SK-N-SH (cell line): ENCODE data around the gene HPN. TPM values are rescaled to one million over a fixed set of nuclear protein-coding genes. Genes with fewer than 3 reads are reported as not detected.

ENCODE experiments used
- CTCF ChIA-PET: fragments of 300-600, 350-600 bp; formaldehyde crosslinking; extraction: SDS; loops from one replicate; lab custom pipeline; 2021; lab: Yijun Ruan, JAX
- POLR2A ChIA-PET: fragments of 350-600 bp; sonication (Branson Sonifier 250); formaldehyde crosslinking; extraction: SDS; loops from one replicate; lab custom pipeline; 2020; ENCODE audit warnings: antibody characterized with exemption, inconsistent platforms; lab: Yijun Ruan, JAX
- DNase-seq: peaks from one replicate; pipeline ENCODE4 v3.0.0; 2012
- H2AFZ ChIP-seq: fragments of 200-600 bp; sonication (generic); 2 replicates; pipeline ENCODE4 v1.8.1; 2016; ENCODE audit warnings: antibody characterized with exemption, mild to moderate bottlenecking, low read depth
- H3F3A ChIP-seq: fragments of 200-600 bp; sonication (generic); replicated peaks from 2 replicates; pipeline ENCODE3; 2016; ENCODE audit warnings: antibody characterized with exemption, mild to moderate bottlenecking; ENCODE audit not compliant: insufficient read depth
- H3K27ac ChIP-seq, 2 experiments: fragments of 200-500 bp in 1 of 2; fragments of 200-600 bp in 1 of 2; sonication (Bioruptor generic) in 1 of 2; sonication (generic), shearing (Covaris generic) in 1 of 2; 2 replicates each; pipeline versions ENCODE4 v1.5.1 to v1.6.1; 2014 to 2016; ENCODE audit warnings: low read depth in 2 of 2, inconsistent platforms in 1 of 2, low read length in 1 of 2, mild to moderate bottlenecking in 1 of 2, mixed read lengths in 1 of 2
- H3K27me3 ChIP-seq: fragments of 200-600 bp; sonication (generic), shearing (Covaris generic); 2 replicates; pipeline ENCODE4 v1.6.1; 2016; ENCODE audit warnings: mixed run types; ENCODE audit not compliant: insufficient read depth
- H3K36me3 ChIP-seq, 2 experiments: fragments of 200-500 bp in 1 of 2; fragments of 200-600 bp in 1 of 2; sonication (Bioruptor generic) in 1 of 2; sonication (generic) in 1 of 2; replicated peaks in 1 of 2; 2 replicates each; pipeline versions ENCODE3 to v1.5.1; 2014 to 2016; ENCODE audit warnings: low read length in 1 of 2, mild to moderate bottlenecking in 1 of 2; ENCODE audit not compliant: insufficient read depth in 2 of 2, control insufficient read depth in 1 of 2
- H3K4me1 ChIP-seq, 2 experiments: fragments of 200-500 bp in 1 of 2; fragments of 200-600 bp in 1 of 2; sonication (Bioruptor generic) in 1 of 2; sonication (generic), shearing (Covaris generic) in 1 of 2; 2 replicates each; pipeline versions ENCODE4 v1.5.1 to v1.6.1; 2014 to 2016; ENCODE audit warnings: low read depth in 1 of 2, low read length in 1 of 2, mixed run types in 1 of 2; ENCODE audit not compliant: insufficient read depth in 2 of 2, control insufficient read depth in 1 of 2
- H3K4me2 ChIP-seq: fragments of 200-600 bp; sonication (generic), shearing (Covaris generic); 2 replicates; pipeline ENCODE4 v1.6.1; 2017; ENCODE audit warnings: mixed run types
- H3K4me3 ChIP-seq, 2 experiments: fragments of 200-500 bp in 1 of 2; fragments of 200-600 bp in 1 of 2; sonication (Bioruptor generic) in 1 of 2; sonication (generic), shearing (Covaris generic) in 1 of 2; 2 replicates each; pipeline versions ENCODE4 v1.5.1 to v1.8.1; 2014 to 2016; ENCODE audit warnings: low read depth in 2 of 2, inconsistent platforms in 1 of 2, low read length in 1 of 2, mild to moderate bottlenecking in 1 of 2, mixed read lengths in 1 of 2, moderate library complexity in 1 of 2
- H3K79me2 ChIP-seq: fragments of 200-600 bp; sonication (generic); 2 replicates; pipeline ENCODE4 v1.8.1; 2017; ENCODE audit warnings: mild to moderate bottlenecking; ENCODE audit not compliant: insufficient read depth
- H3K9ac ChIP-seq: fragments of 200-600 bp; sonication (generic); 2 replicates; pipeline ENCODE4 v1.6.1; 2017; ENCODE audit warnings: mixed run types
- H3K9me2 ChIP-seq: fragments of 200-600 bp; sonication (generic); 2 replicates; pipeline ENCODE4 v1.6.1; 2017; ENCODE audit warnings: mixed run types
- H3K9me3 ChIP-seq: fragments of 200-600 bp; sonication (generic); 2 replicates; pipeline ENCODE4 v1.6.1; 2017; ENCODE audit warnings: mixed run types, mild to moderate bottlenecking, moderate library complexity
- H4K20me1 ChIP-seq: fragments of 200-600 bp; sonication (generic); 2 replicates; pipeline ENCODE4 v1.6.1; 2017; ENCODE audit warnings: mild to moderate bottlenecking, mixed run types; ENCODE audit not compliant: insufficient read depth
- EP300 ChIP-seq, 2 experiments: IDR thresholded peaks; 2 replicates each; pipeline versions ENCODE4 v1.4.0 to v1.6.1; 2012; ENCODE audit warnings: borderline replicate concordance in 1 of 2, low read depth in 1 of 2, low read length in 1 of 2
- EZH2phosphoT487 ChIP-seq: fragments of 200-600 bp; sonication (generic); IDR thresholded peaks from 2 replicates; pipeline ENCODE4 v1.6.1; 2017; ENCODE audit warnings: low read depth, mixed run types, mild to moderate bottlenecking, antibody characterized with exemption, moderate library complexity, borderline replicate concordance
- FOXJ3 ChIP-seq: sonication (generic); formaldehyde crosslinking; IDR thresholded peaks from 2 replicates; pipeline ENCODE4 v1.5.1; 2020; ENCODE audit warnings: mild to moderate bottlenecking, missing genetic modification reagents
- FOXM1 ChIP-seq: IDR thresholded peaks from 2 replicates; pipeline ENCODE4 v1.4.0; 2012; ENCODE audit warnings: low read depth, mild to moderate bottlenecking
- GABPA ChIP-seq: IDR thresholded peaks from 2 replicates; pipeline ENCODE4 v1.4.0; 2012; ENCODE audit warnings: low read depth, mild to moderate bottlenecking
- GATA2 ChIP-seq: sonication (generic); formaldehyde crosslinking; IDR thresholded peaks from 2 replicates; pipeline ENCODE4 v1.5.0; 2020; ENCODE audit warnings: mild to moderate bottlenecking, missing genetic modification reagents
- IRF3 ChIP-seq: fragments of 150-350 bp; IDR thresholded peaks from 2 replicates; pipeline ENCODE4 v1.6.1; 2016; ENCODE audit warnings: mild to moderate bottlenecking, low read depth, low read length
- NFIC ChIP-seq: IDR thresholded peaks from 2 replicates; pipeline ENCODE4 v1.4.0; 2012; ENCODE audit warnings: borderline replicate concordance
- NRF1 ChIP-seq: IDR thresholded peaks from 2 replicates; pipeline ENCODE4 v1.6.1; 2012; ENCODE audit warnings: low read depth, mild to moderate bottlenecking, low read length
- RCOR1 ChIP-seq: fragments of 150-350 bp; IDR thresholded peaks from 2 replicates; pipeline ENCODE4 v1.6.1; 2017; ENCODE audit warnings: antibody characterized with exemption, low read length
- REST ChIP-seq: IDR thresholded peaks from 2 replicates; pipeline ENCODE4 v1.6.1; 2012; ENCODE audit warnings: mild to moderate bottlenecking, low read depth, low read length, moderate library complexity
- RXRA ChIP-seq: IDR thresholded peaks from 2 replicates; pipeline ENCODE4 v1.4.0; 2012; ENCODE audit warnings: low read depth, mild to moderate bottlenecking, borderline replicate concordance
- SIN3A ChIP-seq: IDR thresholded peaks from 2 replicates; pipeline ENCODE4 v1.6.1; 2012; ENCODE audit warnings: low read depth, mild to moderate bottlenecking, low read length, moderate library complexity, borderline replicate concordance
- TAF1 ChIP-seq: IDR thresholded peaks from 2 replicates; pipeline ENCODE4 v1.6.1; 2012; ENCODE audit warnings: low read depth, mild to moderate bottlenecking, low read length, moderate library complexity, borderline replicate concordance
- TCF12 ChIP-seq: IDR thresholded peaks from 2 replicates; pipeline ENCODE4 v1.4.0; 2012
- TEAD4 ChIP-seq: IDR thresholded peaks from 2 replicates; pipeline ENCODE4 v1.4.0; 2012; ENCODE audit warnings: mild to moderate bottlenecking, borderline replicate concordance; ENCODE audit not compliant: insufficient read depth
- USF1 ChIP-seq: IDR thresholded peaks from 2 replicates; pipeline ENCODE4 v1.4.0; 2012; ENCODE audit warnings: low read depth, borderline replicate concordance
- ZBTB33 ChIP-seq: IDR thresholded peaks from 2 replicates; pipeline ENCODE4 v1.4.0; 2012; ENCODE audit warnings: low read depth, borderline replicate concordance
- WGBS: methylation state at CpG from one replicate; pipeline ENCODE4 v1.1.6; 2017; ENCODE audit warnings: low lambda C conversion rate; 5-methylcytosine and 5-hydroxymethylcytosine counted together
- polyA plus RNA-seq, 3 experiments: library from polyadenylated mRNA; depleted of rRNA; stranded (reverse); fragments of >200 nt; gene quantifications; 2 replicates each; pipeline ENCODE4 v1.2.3, GENCODE V29; 2012

Gene HPN
- polyA plus RNA-seq, 1 of the 3 experiments (the other 2 are of a cell fraction): 0.05 TPM

- no peak for TF ChIP-seq USF1
- no peak for TF ChIP-seq EZH2phosphoT487
- TF ChIP-seq IRF3: no peak
- no peak for TF ChIP-seq TEAD4
- no peak for TF ChIP-seq NFIC
- no peak for TF ChIP-seq SIN3A
- no peak overlapping the region for H3K4me3 ChIP-seq
- H3K9me2 ChIP-seq: no peaks in the 10 kb centered on the region
- H3K4me1 ChIP-seq: no peaks in the 10 kb centered on the region; a peak in 1 of 4 replicates
- no peaks in the 10 kb centered on the region for H3K9me3 ChIP-seq
- no peaks in the 10 kb centered on the region for H3K27me3 ChIP-seq
- peaks cover 4% of the 10 kb centered on the region for H3F3A ChIP-seq
- WGBS: 66% methylated on average over 22 of the region's 22 CpGs
- POLR2A ChIA-PET: no interaction called here
- H3K9ac ChIP-seq: no peak overlapping the region
- no peak overlapping the region for H2AFZ ChIP-seq
- no peaks in the 10 kb centered on the region for H4K20me1 ChIP-seq
- H3K4me2 ChIP-seq: no peak overlapping the region
- H3K79me2 ChIP-seq: no peaks in the 10 kb centered on the region
- CTCF ChIA-PET: no interaction called here
- no peaks in the 10 kb centered on the region for H3K36me3 ChIP-seq
- H3K27ac ChIP-seq: no peak overlapping the region
- DNase-seq: no peak
Measured at GRCh38 chr19:35109395-35110112, 68.0 kb downstream of the HPN start.

GRCh38 chr19:35110974-35111373 lies 69.5 kb downstream of the HPN start:
- H3K27ac ChIP-seq: no peak overlapping the region
- ChIA-PET POLR2A (no interaction called here), CTCF (interaction anchor here (0.8 to 1.9 kb wide), 9 partner anchors 13 to 67 kb away, joined by 3 to 10 read pairs (median 4); partner anchors contain the start of gene LGI4)
- no peaks in the 10 kb centered on the region for H3K9me3 ChIP-seq
- no peak overlapping the region for H3K4me3 ChIP-seq
- no peak for DNase-seq
- H3F3A ChIP-seq: peaks cover 4% of the 10 kb centered on the region
- no peaks in the 10 kb centered on the region for H3K36me3 ChIP-seq
- H3K9me2 ChIP-seq: no peaks in the 10 kb centered on the region
- H3K79me2 ChIP-seq: no peaks in the 10 kb centered on the region
- no peak overlapping the region for H3K9ac ChIP-seq
- H4K20me1 ChIP-seq: no peaks in the 10 kb centered on the region
- H2AFZ ChIP-seq: no peak overlapping the region
- WGBS: 77% methylated on average over 9 of the region's 9 CpGs
- H3K27me3 ChIP-seq: no peaks in the 10 kb centered on the region
- peaks cover 0 to 8% of the 10 kb centered on the region in 2 experiments; a peak in 1 of 4 replicates for H3K4me1 ChIP-seq
- H3K4me2 ChIP-seq: no peak overlapping the region
- no peak for TF ChIP-seq TAF1
- no peak for TF ChIP-seq GABPA
- TF ChIP-seq NFIC: no peak
- TF ChIP-seq EZH2phosphoT487: no peak
- no peak for TF ChIP-seq FOXM1
- TF ChIP-seq FOXJ3 (CRISPR knock-in tag): no peak
- no peak for TF ChIP-seq RCOR1
- TF ChIP-seq GATA2 (CRISPR knock-in tag): no peak
- no peak for TF ChIP-seq ZBTB33
- TF ChIP-seq EP300 (IDR thresholded peaks at IDR 0.05; ENCODE audit: borderline replicate concordance in 1 of 2, low read depth in 1 of 2, low read length in 1 of 2): no peak
- TF ChIP-seq TCF12: no peak
- no peak for TF ChIP-seq NRF1
- no peak for TF ChIP-seq RXRA
- no peak for TF ChIP-seq REST
- no peak for TF ChIP-seq TEAD4
